SK-N-SH treated with all-trans-retinoic acid at 6 μM for 48 hours (cell line): ENCODE data around the gene EHD4.

ENCODE experiments used
- BACH2 ChIP-seq: fragments of 250-450 bp; sonication (Bioruptor Pico); IDR thresholded peaks from 2 replicates; pipeline ENCODE4 v1.9.0; 2021; ENCODE audit warnings: mild to moderate bottlenecking, borderline replicate concordance
- ESRRG ChIP-seq: fragments of 250-450 bp; sonication (Bioruptor Pico); IDR thresholded peaks from 2 replicates; pipeline ENCODE4 v1.6.1; 2021; ENCODE audit warnings: mild to moderate bottlenecking
- ISL1 ChIP-seq: fragments of 250-450 bp; sonication (Bioruptor Pico); IDR thresholded peaks from 2 replicates; pipeline ENCODE4 v2.1.2; 2022; ENCODE audit warnings: mild to moderate bottlenecking, moderate library complexity
- PPARA ChIP-seq: fragments of 250-450 bp; sonication (Bioruptor Pico); IDR thresholded peaks from 2 replicates; pipeline ENCODE4 v1.5.0; 2020; ENCODE audit warnings: mild to moderate bottlenecking, borderline replicate concordance
- RARB ChIP-seq: fragments of 250-450 bp; sonication (Bioruptor Pico); IDR thresholded peaks from 2 replicates; pipeline ENCODE4 v1.8.0; 2021; ENCODE audit warnings: mild to moderate bottlenecking, moderate library complexity
- TOX ChIP-seq: fragments of 250-450 bp; sonication (Bioruptor Pico); IDR thresholded peaks from 2 replicates; pipeline ENCODE4 v1.8.0; 2021; ENCODE audit warnings: mild to moderate bottlenecking, moderate library complexity, borderline replicate concordance
- ZC3H10 ChIP-seq: fragments of 250-450 bp; sonication (Bioruptor Pico); IDR thresholded peaks from 2 replicates; pipeline ENCODE4 v1.5.1; 2021; ENCODE audit warnings: mild to moderate bottlenecking, moderate library complexity
- ZFP3 ChIP-seq: fragments of 250-450 bp; sonication (Bioruptor Pico); IDR thresholded peaks from 2 replicates; pipeline ENCODE4 v1.5.0; 2020; ENCODE audit warnings: mild to moderate bottlenecking, moderate library complexity
- ZFP30 ChIP-seq: fragments of 450-650 bp; formaldehyde crosslinking; IDR thresholded peaks from 2 replicates; pipeline ENCODE4 v1.5.0; 2022; ENCODE audit warnings: mild to moderate bottlenecking, moderate library complexity
- ZNF565 ChIP-seq: fragments of 450-650 bp; formaldehyde crosslinking; conservative IDR thresholded peaks from 2 replicates; pipeline ENCODE4 v1.5.0; 2020; ENCODE audit warnings: low read depth, mild to moderate bottlenecking, moderate library complexity
- ZNF8 ChIP-seq: fragments of 450-650 bp; formaldehyde crosslinking; IDR thresholded peaks from 2 replicates; pipeline ENCODE4 v1.5.0; 2020; ENCODE audit warnings: mild to moderate bottlenecking, moderate library complexity
- TF ChIP-seq, protein P1 (sequence below): fragments of 250-450 bp; sonication (Bioruptor Pico); IDR thresholded peaks from 2 replicates; pipeline ENCODE4 v1.8.0; 2020; ENCODE audit warnings: mild to moderate bottlenecking, moderate library complexity, borderline replicate concordance
- TF ChIP-seq, protein P2 (sequence below): fragments of 250-450 bp; sonication (Bioruptor Pico); IDR thresholded peaks from 2 replicates; pipeline ENCODE4 v1.8.0; 2021; ENCODE audit warnings: low read depth, mild to moderate bottlenecking, moderate library complexity, borderline replicate concordance

DNA sequence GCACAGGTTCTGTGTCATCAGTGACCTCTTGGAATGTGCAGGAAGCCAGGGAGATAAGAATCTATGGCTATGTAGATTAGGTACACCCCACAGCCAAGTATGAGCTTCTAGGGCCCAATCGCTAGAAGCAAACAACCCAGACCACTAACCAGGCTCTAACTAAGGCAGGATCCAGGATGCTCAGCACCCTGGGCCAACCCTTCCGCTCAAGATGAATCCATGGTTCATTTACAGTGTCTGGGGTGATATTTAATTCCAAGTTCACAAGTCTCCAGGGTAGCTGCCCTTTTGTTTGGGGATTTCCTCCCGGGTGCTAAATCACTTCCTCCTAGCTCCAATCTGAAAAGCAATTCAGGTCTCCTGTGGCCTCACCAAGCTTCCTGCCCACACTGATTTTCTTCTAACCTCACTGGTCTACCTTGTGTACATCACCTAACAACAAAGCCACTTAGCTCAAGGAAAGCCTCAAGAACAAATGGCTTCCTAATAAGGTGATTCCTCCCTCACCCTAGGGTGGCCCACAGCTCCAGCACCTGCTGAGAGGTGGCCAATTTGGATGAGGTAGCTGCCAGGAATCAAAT, 2.4 kb downstream of the EHD4 start:
- TF ChIP-seq, protein P1, sequence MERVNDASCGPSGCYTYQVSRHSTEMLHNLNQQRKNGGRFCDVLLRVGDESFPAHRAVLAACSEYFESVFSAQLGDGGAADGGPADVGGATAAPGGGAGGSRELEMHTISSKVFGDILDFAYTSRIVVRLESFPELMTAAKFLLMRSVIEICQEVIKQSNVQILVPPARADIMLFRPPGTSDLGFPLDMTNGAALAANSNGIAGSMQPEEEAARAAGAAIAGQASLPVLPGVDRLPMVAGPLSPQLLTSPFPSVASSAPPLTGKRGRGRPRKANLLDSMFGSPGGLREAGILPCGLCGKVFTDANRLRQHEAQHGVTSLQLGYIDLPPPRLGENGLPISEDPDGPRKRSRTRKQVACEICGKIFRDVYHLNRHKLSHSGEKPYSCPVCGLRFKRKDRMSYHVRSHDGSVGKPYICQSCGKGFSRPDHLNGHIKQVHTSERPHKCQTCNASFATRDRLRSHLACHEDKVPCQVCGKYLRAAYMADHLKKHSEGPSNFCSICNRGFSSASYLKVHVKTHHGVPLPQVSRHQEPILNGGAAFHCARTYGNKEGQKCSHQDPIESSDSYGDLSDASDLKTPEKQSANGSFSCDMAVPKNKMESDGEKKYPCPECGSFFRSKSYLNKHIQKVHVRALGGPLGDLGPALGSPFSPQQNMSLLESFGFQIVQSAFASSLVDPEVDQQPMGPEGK (CRISPR knock-in tag): no peak
- TF ChIP-seq RARB (CRISPR knock-in tag) (no peak), ZNF565 (CRISPR knock-in tag) (no peak), BACH2 (CRISPR knock-in tag) (no peak), TOX (CRISPR knock-in tag) (no peak), ZNF8 (CRISPR knock-in tag) (no peak), ZFP3 (no peak), ESRRG (CRISPR knock-in tag) (no peak), ZC3H10 (CRISPR knock-in tag) (no peak), PPARA (CRISPR knock-in tag) (no peak), ISL1 (no peak), ZFP30 (no peak)
- TF ChIP-seq, protein P2, sequence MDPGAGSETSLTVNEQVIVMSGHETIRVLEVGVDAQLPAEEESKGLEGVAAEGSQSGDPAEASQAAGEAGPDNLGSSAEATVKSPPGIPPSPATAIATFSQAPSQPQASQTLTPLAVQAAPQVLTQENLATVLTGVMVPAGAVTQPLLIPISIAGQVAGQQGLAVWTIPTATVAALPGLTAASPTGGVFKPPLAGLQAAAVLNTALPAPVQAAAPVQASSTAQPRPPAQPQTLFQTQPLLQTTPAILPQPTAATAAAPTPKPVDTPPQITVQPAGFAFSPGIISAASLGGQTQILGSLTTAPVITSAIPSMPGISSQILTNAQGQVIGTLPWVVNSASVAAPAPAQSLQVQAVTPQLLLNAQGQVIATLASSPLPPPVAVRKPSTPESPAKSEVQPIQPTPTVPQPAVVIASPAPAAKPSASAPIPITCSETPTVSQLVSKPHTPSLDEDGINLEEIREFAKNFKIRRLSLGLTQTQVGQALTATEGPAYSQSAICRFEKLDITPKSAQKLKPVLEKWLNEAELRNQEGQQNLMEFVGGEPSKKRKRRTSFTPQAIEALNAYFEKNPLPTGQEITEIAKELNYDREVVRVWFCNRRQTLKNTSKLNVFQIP (CRISPR knock-in tag): no peak
